Heart left ventricle (tissue), 16 donors: ENCODE results near the gene TATDN2. TPM values are rescaled to one million over a fixed set of nuclear protein-coding genes. Genes with fewer than 3 reads are reported as not detected.

ENCODE experiments used
- ATAC-seq, 4 donors: fragments of 200-7000 bp; cut with Tn5 transposase; one replicate each; pipeline ENCODE4 v1.9.1; 2020 to 2022; ENCODE audit warnings: moderate library complexity in 4 of 4, mild to moderate bottlenecking in 3 of 4, moderate number of reproducible peaks in 1 of 4
- DNase-seq, 5 donors: peaks; one replicate each; pipeline ENCODE4 v3.0.0-alpha.2; 2020
- H3K27ac ChIP-seq, 12 donors: fragments of 200-600 bp; sonication (generic) in 4 of 12; one replicate each; pipeline versions ENCODE4 v1.5.0 to v1.8.0; 2016 to 2022; ENCODE audit warnings: mild to moderate bottlenecking in 2 of 12
- H3K27me3 ChIP-seq, 9 donors: fragments of 200-600 bp; sonication (generic) in 2 of 9; one replicate each; pipeline versions ENCODE4 v1.5.1 to v1.8.0; 2016 to 2022; ENCODE audit warnings: mild to moderate bottlenecking in 3 of 9
- H3K36me3 ChIP-seq, 9 donors: fragments of 200-600 bp; sonication (generic) in 2 of 9; one replicate each; pipeline versions ENCODE4 v1.5.0 to v1.8.0; 2018 to 2022; ENCODE audit warnings: mild to moderate bottlenecking in 2 of 9
- H3K4me1 ChIP-seq, 12 donors: fragments of 200-600 bp; sonication (generic) in 4 of 12; one replicate each; pipeline versions ENCODE4 v1.5.0 to v1.8.0; 2016 to 2022; ENCODE audit warnings: mild to moderate bottlenecking in 3 of 12
- H3K4me3 ChIP-seq, 12 donors: fragments of 200-600 bp; sonication (generic) in 4 of 12; one replicate each; pipeline versions ENCODE4 v1.5.0 to v1.8.0; 2017 to 2022; ENCODE audit warnings: mild to moderate bottlenecking in 9 of 12, moderate library complexity in 4 of 12
- H3K9me3 ChIP-seq, 12 donors: fragments of 200-600 bp; sonication (generic) in 4 of 12; one replicate each; pipeline versions ENCODE4 v1.5.0 to v1.8.0; 2016 to 2022; ENCODE audit warnings: mild to moderate bottlenecking in 1 of 12
- POLR2A ChIP-seq, 2 donors: fragments of 450-650 bp; IDR thresholded peaks; one replicate each; pipeline ENCODE4 v1.6.1; 2017; ENCODE audit warnings: antibody characterized with exemption in 2 of 2, mild to moderate bottlenecking in 2 of 2, moderate library complexity in 2 of 2
- WGBS, 4 donors: extraction: QIAGEN DNeasy Blood & Tissue Kit in 2 of 4; methylation state at CpG; one replicate each; pipeline versions ENCODE4 v1.1.5 to v1.1.7; 2013 to 2018; 5-methylcytosine and 5-hydroxymethylcytosine counted together
- intact Hi-C, 10 donors: fragments of 100-400 bp; cut with DNase I; formaldehyde crosslinking; loops; one replicate each; pipeline versions ENCODE4 v1.11.1 to v1.14.2; 2022
- polyA plus RNA-seq, 2 donors: library from polyadenylated mRNA; stranded (reverse); fragments of 200-250 nt; gene quantifications; one replicate each; pipeline ENCODE4 v1.2.3, GENCODE V29; 2013
- total RNA-seq, 9 donors: library from RNA; depleted of rRNA in 2 of 9; stranded (reverse); fragments of >200 nt in 2 of 9; fragmentation: NEBNext Ultra II Directional in 3 of 9; extraction: Animal tissue kit (Norgen Biotek cat#: 25700) in 3 of 9; gene quantifications; one replicate each; pipeline versions ENCODE4 v1.1.0 to v1.2.4, GENCODE V29; 2016 to 2023
- TF ChIP-seq, protein P1 (sequence below), 12 donors: fragments of 200-600 bp; sonication (generic) in 4 of 12; IDR thresholded peaks; one replicate each; pipeline versions ENCODE4 v1.5.0 to v1.8.0; 2018 to 2022; ENCODE audit warnings: antibody characterized with exemption in 12 of 12, mild to moderate bottlenecking in 5 of 12
- donor health status: ischemic (EF 13 %, LVEDD 7.1; RV severe dilation, severe dysfunction).
- donor health status: healthy with polysubstance abuse.
- donor health status: DM: no; HTN: yes; CAD: no.
- donor health status: DM: no; HTN: no; CAD: no.
- donor health status: ischemic (EF 25% LVEDD 6.9; RV normal size, moderate dysfunction).
- donor health status: ischemic (EF 25% LVEDD 5.7; RV mildly dilated, moderate dysfunction).
- donor health status: healthy.
- donor health status: DM: yes; HTN: yes; CAD: no.
- donor health status: ischemic (EF 35%, LVEDD 5.7; RV mildly dilated, moderate dysfunction).
- donor health status: nonischemic (EF 11% LVEDD 7.7; RV severe dilation, severe dysfunction).
- donor health status: DM: yes; HTN: yes; CAD: no.
- donor health status: PGD.
- donor health status: ischemic (EF 29% LVEDD 5.4; RV normal size, mild dysfunction).
- donor health status: nonischemic (EF 23%, LVEDD 6.1; RV moderate dilation, normal function).

TATDN2 gene
- total and polyA plus RNA-seq, 11 donors = 8.6 to 31.6 (median 16.8) TPM

DNA sequence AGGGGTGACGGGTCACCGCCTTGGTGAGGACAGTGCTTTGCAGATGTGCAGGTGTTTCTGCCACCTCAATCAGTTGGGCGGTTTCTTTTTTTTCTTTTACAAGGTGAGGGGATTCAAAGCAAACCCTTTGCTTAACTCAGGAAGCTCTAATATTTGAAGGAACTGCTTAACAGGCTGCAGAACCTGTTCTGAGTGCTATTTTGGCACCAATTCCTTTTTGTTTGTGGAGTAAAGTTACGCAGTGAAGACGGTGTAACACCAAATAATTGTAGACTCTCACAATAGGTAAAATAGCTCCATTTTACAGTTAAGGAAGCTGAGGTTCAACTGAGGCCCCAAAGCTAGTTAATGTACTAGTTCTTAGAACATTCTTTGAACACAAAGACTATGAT is 37.9 kb downstream of the TATDN2 start:
- TF ChIP-seq, protein P1, sequence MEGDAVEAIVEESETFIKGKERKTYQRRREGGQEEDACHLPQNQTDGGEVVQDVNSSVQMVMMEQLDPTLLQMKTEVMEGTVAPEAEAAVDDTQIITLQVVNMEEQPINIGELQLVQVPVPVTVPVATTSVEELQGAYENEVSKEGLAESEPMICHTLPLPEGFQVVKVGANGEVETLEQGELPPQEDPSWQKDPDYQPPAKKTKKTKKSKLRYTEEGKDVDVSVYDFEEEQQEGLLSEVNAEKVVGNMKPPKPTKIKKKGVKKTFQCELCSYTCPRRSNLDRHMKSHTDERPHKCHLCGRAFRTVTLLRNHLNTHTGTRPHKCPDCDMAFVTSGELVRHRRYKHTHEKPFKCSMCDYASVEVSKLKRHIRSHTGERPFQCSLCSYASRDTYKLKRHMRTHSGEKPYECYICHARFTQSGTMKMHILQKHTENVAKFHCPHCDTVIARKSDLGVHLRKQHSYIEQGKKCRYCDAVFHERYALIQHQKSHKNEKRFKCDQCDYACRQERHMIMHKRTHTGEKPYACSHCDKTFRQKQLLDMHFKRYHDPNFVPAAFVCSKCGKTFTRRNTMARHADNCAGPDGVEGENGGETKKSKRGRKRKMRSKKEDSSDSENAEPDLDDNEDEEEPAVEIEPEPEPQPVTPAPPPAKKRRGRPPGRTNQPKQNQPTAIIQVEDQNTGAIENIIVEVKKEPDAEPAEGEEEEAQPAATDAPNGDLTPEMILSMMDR (IDR thresholded peaks at IDR 0.05) = no peak
- TF ChIP-seq POLR2A (IDR thresholded peaks at IDR 0.05) = no peak
- Histone ChIP-seq H3K36me3 (peaks cover 0 to 73% (median 42%) of the 10 kb centered on the region in 9 donors), H3K27me3 (no peaks in the 10 kb centered on the region), H3K9me3 (no peaks in the 10 kb centered on the region), H3K4me3 (no peak overlapping the region), H3K27ac (no peak overlapping the region), H3K4me1 (peaks cover 0 to 23% (median 2%) of the 10 kb centered on the region in 12 donors)
- ATAC-seq = no peak
- intact Hi-C loops = no loop called here
- DNase-seq = no peak
- WGBS, 4 donors = 92 to 97% (median 94%) methylated on average over 5 of the region's 5 CpGs

DNA sequence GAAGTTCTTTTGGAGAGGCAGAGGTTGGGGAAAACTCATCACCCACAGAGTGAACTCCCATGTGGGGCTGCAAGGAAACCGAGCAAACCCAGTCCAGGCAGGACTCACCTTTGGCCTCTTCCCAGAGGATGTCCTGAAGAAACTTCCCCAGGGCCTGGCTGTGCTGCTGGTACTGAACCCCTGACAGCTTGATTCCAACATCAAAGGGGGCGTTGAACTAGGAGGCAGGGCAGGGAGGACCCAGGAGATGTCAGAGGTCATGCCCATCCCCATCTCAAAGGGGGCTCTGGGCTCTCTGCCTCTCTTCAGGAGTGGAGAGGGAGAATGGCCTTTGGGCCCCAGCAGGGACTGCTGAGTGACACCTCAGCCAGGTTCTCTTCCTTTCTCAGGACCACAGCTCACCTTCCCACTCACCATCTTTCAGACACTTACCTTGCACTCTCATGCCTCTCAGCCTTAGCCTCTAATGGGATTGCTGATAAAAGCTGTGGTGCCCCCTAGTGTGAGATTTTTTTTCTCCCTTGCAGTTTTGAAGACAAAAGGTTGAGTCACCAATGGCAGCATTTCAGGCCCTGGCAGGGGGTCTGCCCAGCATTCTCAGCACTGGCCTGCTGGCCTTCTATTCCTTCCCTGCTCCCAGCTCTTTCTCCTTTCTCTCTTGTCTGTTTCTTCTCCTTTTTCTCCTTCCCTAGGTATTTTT is 38.5 kb downstream of the TATDN2 start:
- TF ChIP-seq POLR2A (IDR thresholded peaks at IDR 0.05) = no peak
- TF ChIP-seq, protein P1 (IDR thresholded peaks at IDR 0.05) = peak in 5 of 12 donors; percentile 9 to 60 (median 19)
- peak in 1 of 4 donors; percentile 32 for ATAC-seq
- DNase-seq = peak in 1 of 5 donors; percentile 35
- H3K27me3 ChIP-seq = no peaks in the 10 kb centered on the region
- no peaks in the 10 kb centered on the region for H3K9me3 ChIP-seq
- whole genome bisulfite sequencing, 4 donors = 51 to 82% (median 60%) methylated on average over 2 of the region's 2 CpGs
- intact Hi-C loops = no loop called here
- H3K4me1 ChIP-seq = peaks cover 0 to 23% (median 2%) of the 10 kb centered on the region in 12 donors
- H3K4me3 ChIP-seq = no peak overlapping the region
- H3K27ac ChIP-seq = no peak overlapping the region
- H3K36me3 ChIP-seq = peaks cover 0 to 70% (median 42%) of the 10 kb centered on the region in 9 donors

DNA sequence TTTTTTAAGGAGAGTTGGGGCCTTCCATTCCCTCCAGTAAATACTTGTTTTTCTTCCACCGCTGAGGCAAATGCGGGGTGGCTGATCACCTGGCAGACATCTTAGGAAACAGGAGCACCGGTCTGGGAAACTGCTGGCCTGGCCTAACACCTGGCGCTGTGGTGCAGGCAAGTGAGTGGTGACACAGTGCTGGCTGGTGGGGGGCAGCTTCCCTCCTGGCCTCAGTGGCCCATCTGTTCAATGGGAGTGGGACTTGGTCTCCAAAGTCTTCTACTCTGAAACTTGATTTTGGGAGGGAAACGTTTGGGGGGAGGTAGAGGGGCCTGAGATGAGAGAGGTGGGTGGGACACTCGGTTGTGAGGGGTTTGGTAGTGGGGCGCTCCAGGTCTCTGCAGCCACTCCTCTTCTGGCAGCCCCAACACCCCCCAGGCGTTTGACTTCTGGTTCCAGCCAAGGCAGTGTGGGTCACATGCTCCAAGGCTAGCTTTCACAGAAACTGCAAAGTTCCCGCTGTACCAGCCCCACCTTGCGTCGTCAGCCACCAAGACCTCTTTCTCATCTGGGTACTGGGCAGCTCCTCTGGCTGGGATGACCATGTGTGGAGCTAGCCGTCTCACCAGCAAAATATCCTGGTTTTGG is 39.8 kb downstream of the TATDN2 start:
- no peaks in the 10 kb centered on the region for H3K9me3 ChIP-seq
- ATAC-seq = no peak
- no peak overlapping the region for H3K27ac ChIP-seq
- H3K36me3 ChIP-seq = peaks cover 0 to 59% (median 42%) of the 10 kb centered on the region in 9 donors
- 93 to 97% (median 95%) methylated on average over 10 to 12 of the region's 12 CpGs for WGBS, 4 donors
- no peak overlapping the region for H3K4me3 ChIP-seq
- intact Hi-C loops = no loop called here
- peaks cover 0 to 30% (median 6%) of the 10 kb centered on the region in 12 donors for H3K4me1 ChIP-seq
- TF ChIP-seq, protein P1 (IDR thresholded peaks at IDR 0.05) = no peak
- no peak for TF ChIP-seq POLR2A (IDR thresholded peaks at IDR 0.05)
- no peak for DNase-seq
- no peaks in the 10 kb centered on the region for H3K27me3 ChIP-seq

DNA sequence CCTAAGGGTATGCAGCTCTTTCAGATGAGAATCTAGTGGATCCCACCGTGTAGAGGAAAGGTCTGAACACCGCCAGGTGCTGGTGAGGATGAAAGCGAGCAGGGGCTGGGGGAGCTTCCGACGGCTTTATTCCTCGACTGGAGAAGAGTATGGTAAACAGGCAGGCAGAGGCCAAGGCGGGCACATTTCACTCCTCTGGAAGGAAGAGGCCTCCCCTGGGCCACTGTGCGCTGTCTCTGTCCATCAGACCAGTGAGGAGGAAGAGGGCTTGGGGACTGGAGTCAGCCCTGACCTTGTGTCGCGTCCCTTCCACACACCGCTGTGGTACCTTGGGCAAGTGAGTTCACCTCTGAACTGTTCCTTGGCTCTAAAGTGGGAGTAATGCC is 40.3 kb downstream of the TATDN2 start:
- TF ChIP-seq, protein P1 (IDR thresholded peaks at IDR 0.05) = no peak
- no peak for TF ChIP-seq POLR2A (IDR thresholded peaks at IDR 0.05)
- H3K4me1 ChIP-seq = peaks cover 0 to 34% (median 4%) of the 10 kb centered on the region in 12 donors
- WGBS, 4 donors = 87 to 98% (median 96%) methylated on average over 11 of the region's 11 CpGs
- ATAC-seq = no peak
- intact Hi-C loops = no loop called here
- H3K4me3 ChIP-seq = no peak overlapping the region
- H3K9me3 ChIP-seq = no peaks in the 10 kb centered on the region
- H3K27ac ChIP-seq = no peak overlapping the region
- H3K36me3 ChIP-seq = peaks cover 0 to 54% (median 37%) of the 10 kb centered on the region in 9 donors
- no peaks in the 10 kb centered on the region for H3K27me3 ChIP-seq
- no peak for DNase-seq
